GM23338 (cell line): ENCODE data around the gene SPEM3.
A peak's percentile ranks its signal among the peaks of the same experiment; 100 is the strongest.

Source experiments
- CREB1 ChIP-seq: fragments of 250-450 bp; sonication (Bioruptor Pico); IDR thresholded peaks from 2 replicates; pipeline ENCODE4 v1.5.0; 2020; ENCODE audit warnings: low read depth, mild to moderate bottlenecking, moderate library complexity
- EZH2 ChIP-seq: fragments of 200-600 bp; sonication (generic); IDR thresholded peaks from one replicate; pipeline ENCODE4 v1.8.0; 2017; ENCODE audit warnings: antibody characterized with exemption, mild to moderate bottlenecking, low read depth; ENCODE audit not compliant: unreplicated experiment
- EZH2phosphoT487 ChIP-seq: fragments of 200-600 bp; sonication (generic); IDR thresholded peaks from one replicate; pipeline ENCODE4 v1.8.1; 2018; ENCODE audit warnings: antibody characterized with exemption; ENCODE audit not compliant: unreplicated experiment
- POLR2AphosphoS5 ChIP-seq: IDR thresholded peaks from 2 replicates; pipeline ENCODE4 v1.6.1; 2016; ENCODE audit warnings: antibody characterized with exemption, low read depth
- STAT1 ChIP-seq: IDR thresholded peaks from one replicate; pipeline ENCODE4 v1.6.1; 2016; ENCODE audit warnings: antibody characterized with exemption; ENCODE audit not compliant: unreplicated experiment
- ZNF114 ChIP-seq: fragments of 250-450 bp; sonication (Bioruptor Pico); IDR thresholded peaks from 2 replicates; pipeline ENCODE4 v1.5.0; 2020; ENCODE audit warnings: mild to moderate bottlenecking, moderate library complexity
- TF ChIP-seq, protein P1 (sequence below), 2 experiments: fragments of 200-600 bp in 1 of 2; sonication (generic) in 1 of 2; conservative IDR thresholded peaks; 2 replicates each; pipeline versions ENCODE4 v1.5.1 to v1.6.1; 2016 to 2017; ENCODE audit warnings: antibody characterized with exemption in 2 of 2, low read depth in 2 of 2, mild to moderate bottlenecking in 2 of 2, moderate library complexity in 1 of 2
- TF ChIP-seq, protein P2 (sequence below): IDR thresholded peaks from one replicate; pipeline ENCODE4 v1.6.1; 2018; ENCODE audit warnings: antibody characterized with exemption; ENCODE audit not compliant: unreplicated experiment

DNA sequence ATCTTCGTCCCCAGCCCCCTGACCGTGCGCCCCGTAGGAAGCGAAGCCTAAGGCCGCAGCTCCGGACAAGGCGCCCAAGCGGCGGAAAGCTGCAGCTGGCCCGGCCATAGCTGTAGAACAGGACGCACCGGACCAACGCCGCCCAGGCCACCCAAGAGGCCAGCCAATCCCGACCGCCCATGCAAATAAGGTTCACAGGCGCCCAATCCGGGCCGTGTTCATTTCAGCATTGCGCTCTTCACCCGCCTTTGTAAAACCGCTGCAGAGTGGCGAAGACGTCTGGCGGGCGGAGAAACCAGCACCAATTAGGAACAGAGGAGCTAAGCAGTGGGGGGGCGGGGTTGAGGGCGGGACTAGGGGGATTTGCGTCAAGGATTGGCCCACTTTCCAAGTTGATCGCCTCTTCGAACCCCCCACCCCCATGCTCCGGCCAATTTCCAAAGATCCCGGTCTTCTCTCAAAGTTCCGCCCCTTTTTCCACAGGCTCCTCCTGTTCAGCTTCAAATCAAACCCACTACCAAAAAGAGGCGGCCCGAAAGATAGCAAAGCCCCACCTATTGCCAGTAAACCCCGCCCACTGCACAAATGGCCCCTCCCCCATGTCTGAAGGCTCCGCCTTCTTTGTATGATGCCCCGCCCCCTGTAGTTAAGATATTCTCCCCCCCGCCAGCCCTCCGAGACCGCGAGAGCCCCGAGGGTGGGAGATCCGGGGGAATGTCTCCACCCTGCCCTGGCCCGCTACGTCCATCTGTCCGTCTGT, 24.5 kb upstream of the SPEM3 start, which contains the start of gene TMEM256:
- TF ChIP-seq EZH2phosphoT487 (no peak), POLR2AphosphoS5 (peak; percentile 92), STAT1 (no peak), EZH2 (no peak), CREB1 (peak; percentile 70), ZNF114 (CRISPR knock-in tag) (no peak)
- TF ChIP-seq, protein P1, sequence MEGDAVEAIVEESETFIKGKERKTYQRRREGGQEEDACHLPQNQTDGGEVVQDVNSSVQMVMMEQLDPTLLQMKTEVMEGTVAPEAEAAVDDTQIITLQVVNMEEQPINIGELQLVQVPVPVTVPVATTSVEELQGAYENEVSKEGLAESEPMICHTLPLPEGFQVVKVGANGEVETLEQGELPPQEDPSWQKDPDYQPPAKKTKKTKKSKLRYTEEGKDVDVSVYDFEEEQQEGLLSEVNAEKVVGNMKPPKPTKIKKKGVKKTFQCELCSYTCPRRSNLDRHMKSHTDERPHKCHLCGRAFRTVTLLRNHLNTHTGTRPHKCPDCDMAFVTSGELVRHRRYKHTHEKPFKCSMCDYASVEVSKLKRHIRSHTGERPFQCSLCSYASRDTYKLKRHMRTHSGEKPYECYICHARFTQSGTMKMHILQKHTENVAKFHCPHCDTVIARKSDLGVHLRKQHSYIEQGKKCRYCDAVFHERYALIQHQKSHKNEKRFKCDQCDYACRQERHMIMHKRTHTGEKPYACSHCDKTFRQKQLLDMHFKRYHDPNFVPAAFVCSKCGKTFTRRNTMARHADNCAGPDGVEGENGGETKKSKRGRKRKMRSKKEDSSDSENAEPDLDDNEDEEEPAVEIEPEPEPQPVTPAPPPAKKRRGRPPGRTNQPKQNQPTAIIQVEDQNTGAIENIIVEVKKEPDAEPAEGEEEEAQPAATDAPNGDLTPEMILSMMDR (conservative IDR thresholded peaks at IDR 0.05; ENCODE audit: low read depth in 2 of 2), result no peak
- TF ChIP-seq, protein P2, sequence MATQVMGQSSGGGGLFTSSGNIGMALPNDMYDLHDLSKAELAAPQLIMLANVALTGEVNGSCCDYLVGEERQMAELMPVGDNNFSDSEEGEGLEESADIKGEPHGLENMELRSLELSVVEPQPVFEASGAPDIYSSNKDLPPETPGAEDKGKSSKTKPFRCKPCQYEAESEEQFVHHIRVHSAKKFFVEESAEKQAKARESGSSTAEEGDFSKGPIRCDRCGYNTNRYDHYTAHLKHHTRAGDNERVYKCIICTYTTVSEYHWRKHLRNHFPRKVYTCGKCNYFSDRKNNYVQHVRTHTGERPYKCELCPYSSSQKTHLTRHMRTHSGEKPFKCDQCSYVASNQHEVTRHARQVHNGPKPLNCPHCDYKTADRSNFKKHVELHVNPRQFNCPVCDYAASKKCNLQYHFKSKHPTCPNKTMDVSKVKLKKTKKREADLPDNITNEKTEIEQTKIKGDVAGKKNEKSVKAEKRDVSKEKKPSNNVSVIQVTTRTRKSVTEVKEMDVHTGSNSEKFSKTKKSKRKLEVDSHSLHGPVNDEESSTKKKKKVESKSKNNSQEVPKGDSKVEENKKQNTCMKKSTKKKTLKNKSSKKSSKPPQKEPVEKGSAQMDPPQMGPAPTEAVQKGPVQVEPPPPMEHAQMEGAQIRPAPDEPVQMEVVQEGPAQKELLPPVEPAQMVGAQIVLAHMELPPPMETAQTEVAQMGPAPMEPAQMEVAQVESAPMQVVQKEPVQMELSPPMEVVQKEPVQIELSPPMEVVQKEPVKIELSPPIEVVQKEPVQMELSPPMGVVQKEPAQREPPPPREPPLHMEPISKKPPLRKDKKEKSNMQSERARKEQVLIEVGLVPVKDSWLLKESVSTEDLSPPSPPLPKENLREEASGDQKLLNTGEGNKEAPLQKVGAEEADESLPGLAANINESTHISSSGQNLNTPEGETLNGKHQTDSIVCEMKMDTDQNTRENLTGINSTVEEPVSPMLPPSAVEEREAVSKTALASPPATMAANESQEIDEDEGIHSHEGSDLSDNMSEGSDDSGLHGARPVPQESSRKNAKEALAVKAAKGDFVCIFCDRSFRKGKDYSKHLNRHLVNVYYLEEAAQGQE, result no peak
